ENCODE measurements around the gene L3MBTL3. TPM values are rescaled to one million over a fixed set of nuclear protein-coding genes. Genes with fewer than 3 reads are reported as not detected.

The L3MBTL3 gene
- polyA plus RNA-seq, 2 of the 4 experiments (the other 2 are of a cell fraction): 3.0 to 5.9 TPM

- ATAC-seq (no peak), DNase-seq (ENCODE audit: low read depth in 1 of 2, low spot score in 1 of 2) (no peak), FAIRE-seq (no peak)
- H3K4me1 ChIP-seq: no peaks in the 10 kb centered on the region
- TF ChIP-seq JUN (IDR thresholded peaks at IDR 0.05) (no peak), MAFK (IDR thresholded peaks at IDR 0.05; ENCODE audit: partially characterized antibody) (no peak), ZSCAN20 (CRISPR knock-in tag; IDR thresholded peaks at IDR 0.05) (no peak), HDAC2 (IDR thresholded peaks at IDR 0.05) (no peak), CBX8 (IDR thresholded peaks at IDR 0.05) (no peak), FOSB (CRISPR knock-in tag; IDR thresholded peaks at IDR 0.05) (no peak)
- H3K9me3 ChIP-seq: no peaks in the 10 kb centered on the region
- CTCF ChIA-PET: interaction anchor here (1.2 kb wide), 1 partner anchor 437 kb away, joined by 3 read pairs; no protein-coding TSS in a partner anchor
- H3K27ac ChIP-seq: no peak overlapping the region
- no peak overlapping the region for H3K4me2 ChIP-seq
- POLR2A ChIA-PET: no interaction called here
- H3K4me3 ChIP-seq: no peak overlapping the region
- WGBS (ENCODE audit: missing lambda C conversion rate): 72% methylated on average over 11 of the region's 11 CpGs
Observed at GRCh38 chr6:130034378-130035146, 16.2 kb downstream of the L3MBTL3 start.

- no peak for ATAC-seq
- H3K4me1 ChIP-seq: no peaks in the 10 kb centered on the region
- CTCF ChIA-PET: interaction anchor here (1.2 kb wide), 1 partner anchor 437 kb away, joined by 3 read pairs; no protein-coding TSS in a partner anchor
- H3K9me3 ChIP-seq: no peaks in the 10 kb centered on the region
- no peak overlapping the region for H3K4me3 ChIP-seq
- POLR2A ChIA-PET: no interaction called here
- H3K27ac ChIP-seq: no peak overlapping the region
- TF ChIP-seq JUNB (IDR thresholded peaks at IDR 0.05) (no peak), CEBPB (IDR thresholded peaks at IDR 0.05) (no peak), ZNF302 (CRISPR knock-in tag; IDR thresholded peaks at IDR 0.05) (no peak), KDM5A (IDR thresholded peaks at IDR 0.05) (no peak), CHD2 (IDR thresholded peaks at IDR 0.05; ENCODE audit: low read length, partially characterized antibody) (no peak), RAD21 (conservative IDR thresholded peaks at IDR 0.05 in 1 of 2, IDR thresholded peaks at IDR 0.05 in 1 of 2) (no peak), PHF8 (IDR thresholded peaks at IDR 0.05; ENCODE audit: borderline replicate concordance, low read depth) (no peak), RARB (CRISPR knock-in tag; IDR thresholded peaks at IDR 0.05) (no peak), FOSL2 (IDR thresholded peaks at IDR 0.05) (no peak), FOSL2 (CRISPR knock-in tag; IDR thresholded peaks at IDR 0.05) (no peak), ESRRA (IDR thresholded peaks at IDR 0.05; ENCODE audit: borderline replicate concordance, low read length) (no peak), REST (IDR thresholded peaks at IDR 0.05) (no peak), FOSB (CRISPR knock-in tag; IDR thresholded peaks at IDR 0.05) (no peak), EHMT2 (IDR thresholded peaks at IDR 0.05; ENCODE audit: low read depth) (no peak), BCL3 (IDR thresholded peaks at IDR 0.05) (no peak), FOXS1 (CRISPR knock-in tag; IDR thresholded peaks at IDR 0.05) (no peak)
- H3K4me2 ChIP-seq: no peak overlapping the region
- no peak for FAIRE-seq
- 67% methylated on average over 2 of the region's 2 CpGs for WGBS (ENCODE audit: missing lambda C conversion rate)
- no peak for DNase-seq (ENCODE audit: low read depth in 1 of 2, low spot score in 1 of 2)
Observed at GRCh38 chr6:130035211-130035610, 16.8 kb downstream of the L3MBTL3 start.

Measured in A549 (cell line).